Pancreas (tissue), 10 donors: Measurements from ENCODE around the gene TRPT1. TPM values are rescaled to one million over a fixed set of nuclear protein-coding genes. Genes with fewer than 3 reads are reported as not detected.

Experiments
- ATAC-seq, 4 donors: fragments of 200-7000 bp; cut with Tn5 transposase; one replicate each; pipeline versions ENCODE4 v1.8.0 to v1.9.1; 2020; ENCODE audit warnings: mild to moderate bottlenecking in 4 of 4, moderate library complexity in 4 of 4
- DNase-seq, 6 donors: peaks; one replicate each; pipeline ENCODE4 v3.0.0-alpha.2; 2020
- FAIRE-seq: peaks from 2 replicates; lab custom pipeline; 2012; peaks lifted over from hg19 to GRCh38; lab: Jason Lieb, UNC
- H3K27ac ChIP-seq, 4 donors: fragments of 200-600 bp; sonication (generic); 1 replicate in 3 of 4; 2 replicates in 1 of 4; pipeline versions ENCODE4 v1.5.0 to v1.8.0; 2020
- H3K27me3 ChIP-seq, 4 donors: fragments of 200-600 bp; one replicate each; pipeline ENCODE4 v1.8.0; 2021
- H3K36me3 ChIP-seq, 3 donors: fragments of 200-600 bp; sonication (generic) in 1 of 3; one replicate each; pipeline versions ENCODE4 v1.5.0 to v1.8.0; 2020 to 2021
- H3K4me1 ChIP-seq, 3 donors: fragments of 200-600 bp; one replicate each; pipeline ENCODE4 v1.8.0; 2021
- H3K4me3 ChIP-seq, 4 donors: fragments of 200-600 bp; sonication (generic) in 2 of 4; one replicate each; pipeline versions ENCODE4 v1.5.0 to v1.8.0; 2020 to 2021
- H3K9me3 ChIP-seq, 4 donors: fragments of 200-600 bp; one replicate each; pipeline ENCODE4 v1.8.0; 2021
- WGBS, 2 donors: extraction: QIAGEN DNeasy Blood & Tissue Kit; methylation state at CpG; one replicate each; pipeline ENCODE4 v1.1.7; 2013; 5-methylcytosine and 5-hydroxymethylcytosine counted together
- intact Hi-C, 3 donors: fragments of 100-400 bp; cut with DNase I; formaldehyde crosslinking; loops; one replicate each; pipeline versions ENCODE4 v1.11.1 to v1.14.2; 2022
- polyA plus RNA-seq, 2 donors: library from polyadenylated mRNA; stranded (reverse); fragments of 200-250 nt; gene quantifications; one replicate each; pipeline ENCODE4 v1.2.3, GENCODE V29; 2013
- total RNA-seq, 6 donors: library from RNA; stranded (reverse); fragmentation: NEBNext Ultra II Directional in 4 of 6; extraction: Animal tissue kit (Norgen Biotek cat#: 25700) in 4 of 6; gene quantifications; one replicate each; pipeline versions ENCODE4 v1.2.1 to v1.2.4, GENCODE V29; 2021 to 2023
- TF ChIP-seq, protein P1 (sequence below), 4 donors: fragments of 200-600 bp; sonication (generic) in 3 of 4; IDR thresholded peaks; one replicate each; pipeline versions ENCODE4 v1.5.0 to v1.8.0; 2021; ENCODE audit warnings: antibody characterized with exemption in 4 of 4
- donor health status: healthy with polysubstance abuse.
- donor health status: DM: no; HTN: no; CAD: no; lungs with moderate emphysema.
- donor health status: DM: no; HTN: no; CAD: no.
- donor health status: control.
- donor health status: control.
- donor health status: Bipolar disorder and iron deficiency.
- donor health status: DM: yes; HTN: yes; CAD: no.
- donor health status: DM: no; HTN: no; CAD: no.
- donor health status: DM: no; HTN: no; CAD: no.
- donor health status: DM: yes; HTN: yes; CAD: no.

TRPT1 gene
- total and polyA plus RNA-seq, 8 donors, result 18.6 to 78.7 (median 28.1) TPM

DNA sequence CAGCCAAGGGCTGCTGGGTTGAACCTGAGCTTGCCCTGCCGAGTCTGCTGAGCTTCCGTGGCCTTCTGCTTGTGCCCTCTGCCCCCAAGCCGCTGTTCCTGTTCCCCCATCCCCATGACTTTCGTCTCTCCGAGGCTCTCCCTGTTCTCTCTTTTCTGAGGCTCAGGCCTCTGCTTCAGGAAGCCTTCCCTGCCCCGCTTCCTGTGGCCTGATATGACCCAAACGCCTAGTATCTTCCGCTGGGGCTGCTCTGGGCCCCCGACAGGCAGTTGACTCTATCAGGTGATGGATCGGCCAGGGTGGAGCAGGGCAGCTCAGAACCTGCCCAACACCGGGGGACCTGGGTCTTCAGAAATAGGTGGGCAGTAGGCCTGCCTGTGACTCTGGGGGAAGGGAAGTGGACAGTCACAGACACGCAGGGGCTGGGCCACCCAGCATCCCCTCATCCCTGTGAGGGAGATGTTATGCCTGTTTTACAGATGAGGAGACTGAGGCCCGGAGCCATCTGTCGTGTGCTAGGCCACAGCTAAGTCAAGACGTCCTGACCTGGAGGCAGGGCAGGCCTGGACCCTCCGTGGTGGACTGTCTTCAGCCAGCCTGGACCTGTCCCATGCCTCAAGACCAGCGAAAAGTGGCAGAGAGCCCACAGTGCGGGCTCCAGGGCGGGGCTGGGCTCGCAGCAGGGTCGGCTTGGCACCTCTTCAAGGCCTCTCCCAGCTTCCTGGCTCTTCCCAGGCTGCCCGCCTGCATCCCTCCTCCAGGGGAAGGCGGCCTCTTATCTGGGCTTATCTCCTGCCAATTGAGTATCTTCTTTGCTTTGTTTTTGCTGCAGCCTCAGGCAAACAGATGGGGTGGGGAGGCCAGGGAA, 42.3 kb upstream of the TRPT1 start:
- FAIRE-seq (no peak), DNase-seq (peak; percentile 72 to 88 (median 76)), ATAC-seq (peak in 1 of 4 donors; percentile 1)
- WGBS, 2 donors, result 44 to 47% methylated on average over 23 of the region's 23 CpGs
- H3K4me3 ChIP-seq, result peak overlapping the region in 3 of 4 donors; percentile 43 to 73 (median 63)
- H3K27ac ChIP-seq, result peak overlapping the region; percentile 87 to 96 (median 96)
- intact Hi-C loops, result no loop called here
- H3K27me3 ChIP-seq, result no peaks in the 10 kb centered on the region
- peaks cover 0 to 14% (median 10%) of the 10 kb centered on the region in 3 donors for H3K4me1 ChIP-seq
- no peaks in the 10 kb centered on the region for H3K36me3 ChIP-seq
- TF ChIP-seq, protein P1, sequence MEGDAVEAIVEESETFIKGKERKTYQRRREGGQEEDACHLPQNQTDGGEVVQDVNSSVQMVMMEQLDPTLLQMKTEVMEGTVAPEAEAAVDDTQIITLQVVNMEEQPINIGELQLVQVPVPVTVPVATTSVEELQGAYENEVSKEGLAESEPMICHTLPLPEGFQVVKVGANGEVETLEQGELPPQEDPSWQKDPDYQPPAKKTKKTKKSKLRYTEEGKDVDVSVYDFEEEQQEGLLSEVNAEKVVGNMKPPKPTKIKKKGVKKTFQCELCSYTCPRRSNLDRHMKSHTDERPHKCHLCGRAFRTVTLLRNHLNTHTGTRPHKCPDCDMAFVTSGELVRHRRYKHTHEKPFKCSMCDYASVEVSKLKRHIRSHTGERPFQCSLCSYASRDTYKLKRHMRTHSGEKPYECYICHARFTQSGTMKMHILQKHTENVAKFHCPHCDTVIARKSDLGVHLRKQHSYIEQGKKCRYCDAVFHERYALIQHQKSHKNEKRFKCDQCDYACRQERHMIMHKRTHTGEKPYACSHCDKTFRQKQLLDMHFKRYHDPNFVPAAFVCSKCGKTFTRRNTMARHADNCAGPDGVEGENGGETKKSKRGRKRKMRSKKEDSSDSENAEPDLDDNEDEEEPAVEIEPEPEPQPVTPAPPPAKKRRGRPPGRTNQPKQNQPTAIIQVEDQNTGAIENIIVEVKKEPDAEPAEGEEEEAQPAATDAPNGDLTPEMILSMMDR (IDR thresholded peaks at IDR 0.05), result no peak
- H3K9me3 ChIP-seq, result no peaks in the 10 kb centered on the region

DNA sequence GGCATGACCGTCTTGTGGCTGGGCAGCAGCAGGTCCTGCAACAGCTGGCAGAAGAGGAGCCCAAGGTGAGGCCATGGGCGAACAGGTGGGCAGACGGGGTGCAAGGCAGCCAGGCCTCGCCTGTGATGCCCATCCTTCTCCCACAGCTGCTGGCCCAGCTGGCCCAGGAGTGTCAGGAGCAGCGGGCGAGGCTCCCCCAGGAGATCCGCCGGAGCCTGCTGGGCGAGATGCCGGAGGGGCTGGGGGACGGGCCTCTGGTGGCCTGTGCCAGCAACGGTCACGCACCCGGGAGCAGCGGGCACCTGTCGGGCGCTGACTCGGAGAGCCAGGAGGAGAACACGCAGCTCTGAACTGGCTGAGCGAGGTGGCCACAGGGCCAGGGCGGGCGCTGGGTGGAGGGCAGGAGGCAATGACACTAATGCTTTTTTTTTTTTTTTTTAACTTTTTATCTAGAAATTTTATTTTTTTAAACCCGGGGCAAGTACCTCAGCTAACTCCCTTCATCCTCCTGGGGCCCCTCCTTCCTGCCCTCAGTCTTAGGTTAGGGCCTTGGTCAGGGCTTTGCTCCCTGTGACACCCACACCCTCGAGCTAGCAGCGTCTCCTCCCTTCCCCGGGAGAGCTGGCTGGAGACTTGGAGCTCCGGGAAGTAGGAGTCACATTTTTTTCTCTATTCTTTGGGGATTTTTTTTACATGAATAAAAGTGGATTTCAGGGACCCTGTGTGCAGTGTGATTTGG, 41.4 kb upstream of the TRPT1 start:
- ATAC-seq (no peak), FAIRE-seq (no peak), DNase-seq (peak in 3 of 6 donors; percentile 64 to 82 (median 65))
- WGBS, 2 donors, result 88 to 90% methylated on average over 27 of the region's 27 CpGs
- H3K36me3 ChIP-seq, result no peaks in the 10 kb centered on the region
- TF ChIP-seq, protein P1 (IDR thresholded peaks at IDR 0.05), result no peak
- H3K4me1 ChIP-seq, result peaks cover 0 to 12% (median 5%) of the 10 kb centered on the region in 3 donors
- H3K27ac ChIP-seq, result peak overlapping the region in 3 of 4 donors; percentile 95 to 96 (median 96)
- no peaks in the 10 kb centered on the region for H3K9me3 ChIP-seq
- intact Hi-C loops, result no loop called here
- no peaks in the 10 kb centered on the region for H3K27me3 ChIP-seq
- H3K4me3 ChIP-seq, result no peak overlapping the region

DNA sequence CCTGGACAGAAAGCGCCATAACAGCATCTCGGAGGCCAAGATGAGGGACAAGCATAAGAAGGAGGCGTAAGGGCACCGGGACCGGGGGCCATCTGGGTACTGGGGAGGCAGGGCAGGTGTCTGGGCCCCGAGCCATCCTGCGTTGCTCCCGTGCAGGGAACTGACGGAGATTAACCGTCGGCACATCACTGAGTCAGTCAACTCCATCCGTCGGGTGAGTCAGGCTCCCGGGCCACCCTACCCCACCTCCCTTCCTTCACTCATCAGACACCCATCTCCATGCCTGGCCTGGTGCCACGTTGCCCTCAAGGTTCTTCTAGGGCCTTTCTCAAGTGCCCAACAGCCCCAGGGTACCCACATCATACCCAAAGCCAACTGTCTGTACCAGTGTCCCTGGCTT, 40.4 kb upstream of the TRPT1 start:
- FAIRE-seq, result no peak
- intact Hi-C loops, result no loop called here

DNA sequence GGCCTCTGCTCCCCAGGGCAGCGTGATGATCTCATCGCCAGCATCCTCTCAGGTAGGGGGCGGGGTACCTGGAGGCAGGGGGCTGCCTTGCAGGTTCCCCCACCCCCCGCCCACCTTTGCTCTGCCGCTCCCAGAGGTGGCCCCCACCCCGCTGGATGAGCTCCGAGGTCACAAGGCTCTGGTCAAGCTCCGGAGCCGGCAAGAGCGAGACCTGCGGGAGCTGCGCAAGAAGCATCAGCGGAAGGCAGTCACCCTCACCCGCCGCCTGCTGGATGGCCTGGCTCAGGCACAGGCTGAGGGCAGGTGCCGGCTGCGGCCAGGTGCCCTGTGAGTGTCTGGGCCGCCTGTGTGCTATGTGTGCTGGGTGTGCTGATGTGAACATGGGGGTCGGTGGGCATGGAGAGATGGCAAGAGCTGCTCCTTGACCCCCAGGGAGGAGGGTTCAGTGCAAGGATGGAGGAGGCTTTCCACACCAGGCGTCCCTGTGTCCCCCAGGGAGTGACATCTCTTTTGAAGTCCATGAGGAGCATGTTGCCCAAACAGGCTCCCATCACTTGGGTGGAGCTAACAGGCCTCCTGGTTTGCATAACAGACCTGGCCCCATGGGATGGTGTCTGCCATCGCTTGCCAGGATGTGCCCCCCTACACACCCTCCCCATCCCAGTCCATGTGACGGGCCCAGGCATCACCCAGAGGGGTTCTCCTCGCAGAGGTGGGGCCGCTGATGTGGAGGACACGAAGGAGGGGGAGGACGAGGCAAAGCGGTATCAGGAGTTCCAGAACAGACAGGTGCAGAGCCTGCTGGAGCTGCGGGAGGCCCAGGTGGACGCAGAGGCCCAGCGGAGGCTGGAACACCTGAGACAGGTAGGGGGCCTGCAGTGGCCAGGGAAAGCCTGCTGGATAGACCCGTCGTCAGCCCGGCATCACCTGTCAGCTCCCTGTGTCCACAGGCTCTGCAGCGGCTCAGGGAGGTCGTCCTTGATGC, 39.5 kb upstream of the TRPT1 start:
- DNase-seq (peak in 3 of 6 donors; percentile 54 to 75 (median 58)), ATAC-seq (no peak), FAIRE-seq (no peak)
- intact Hi-C loops, result no loop called here
- Histone ChIP-seq H3K27me3 (no peaks in the 10 kb centered on the region), H3K27ac (no peak overlapping the region), H3K4me3 (no peak overlapping the region), H3K4me1 (peaks cover 0 to 12% (median 5%) of the 10 kb centered on the region in 3 donors), H3K9me3 (no peaks in the 10 kb centered on the region), H3K36me3 (no peaks in the 10 kb centered on the region)
- TF ChIP-seq, protein P1 (IDR thresholded peaks at IDR 0.05), result no peak
- WGBS, 2 donors, result 92 to 93% methylated on average over 35 of the region's 35 CpGs

More for the DNA sequence above, 40.4 kb upstream of the TRPT1 start:
- Histone ChIP-seq H3K27me3 (no peaks in the 10 kb centered on the region), H3K27ac (no peak overlapping the region), H3K9me3 (no peaks in the 10 kb centered on the region), H3K4me3 (no peak overlapping the region), H3K36me3 (no peaks in the 10 kb centered on the region), H3K4me1 (peaks cover 0 to 12% (median 5%) of the 10 kb centered on the region in 3 donors)
- DNase-seq (peak in 3 of 6 donors; percentile 55 to 74 (median 64)), ATAC-seq (no peak)
- TF ChIP-seq, protein P1 (IDR thresholded peaks at IDR 0.05), result no peak
- WGBS, 2 donors, result 86% methylated on average over 15 of the region's 15 CpGs
